Glomerular visceral epithelial cell (primary cell): ENCODE measurements around the gene LAMA3.

Source experiments
- DNase-seq: peaks from one replicate; pipeline ENCODE4 v3.0.0-alpha.2; 2016; ENCODE audit errors: extremely low spot score

The LAMA3 gene

GRCh38 chr18:23765931-23766330 lies 76.7 kb downstream of the LAMA3 start:
- DNase-seq: no peak

DNA sequence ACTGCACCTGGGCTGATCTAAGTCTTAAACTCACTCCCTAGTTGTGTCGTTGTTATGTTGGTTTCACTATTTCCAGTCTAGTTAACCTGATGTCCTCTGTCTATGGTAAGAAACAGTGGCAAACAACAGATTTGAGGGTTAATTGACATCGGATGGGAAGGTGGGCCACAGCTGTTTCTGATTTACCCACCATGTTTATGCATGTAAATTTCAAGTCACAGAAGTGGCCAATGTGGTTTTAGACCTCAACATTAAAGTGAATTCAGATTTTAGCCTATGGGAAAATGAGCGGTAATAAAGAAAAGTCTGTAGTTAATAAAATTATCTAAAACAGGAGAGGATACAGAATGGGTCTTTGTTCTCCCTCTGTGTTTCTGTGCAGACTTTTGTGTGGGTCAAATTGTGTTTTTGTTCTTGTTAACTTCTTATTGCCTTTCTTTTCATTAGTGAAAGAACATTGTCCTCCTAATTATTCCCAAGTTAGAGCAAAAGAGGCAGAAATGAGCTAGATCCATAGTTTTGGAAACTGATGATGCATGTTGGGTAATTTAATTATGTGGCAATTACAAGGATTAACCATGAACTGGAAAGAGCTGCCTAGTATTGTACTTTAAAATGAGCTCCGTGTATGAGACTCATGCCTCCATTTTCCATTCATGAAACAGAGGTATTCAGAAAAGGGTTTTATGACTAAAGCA lies 83.2 kb downstream of the LAMA3 start:
- no peak for DNase-seq

DNA sequence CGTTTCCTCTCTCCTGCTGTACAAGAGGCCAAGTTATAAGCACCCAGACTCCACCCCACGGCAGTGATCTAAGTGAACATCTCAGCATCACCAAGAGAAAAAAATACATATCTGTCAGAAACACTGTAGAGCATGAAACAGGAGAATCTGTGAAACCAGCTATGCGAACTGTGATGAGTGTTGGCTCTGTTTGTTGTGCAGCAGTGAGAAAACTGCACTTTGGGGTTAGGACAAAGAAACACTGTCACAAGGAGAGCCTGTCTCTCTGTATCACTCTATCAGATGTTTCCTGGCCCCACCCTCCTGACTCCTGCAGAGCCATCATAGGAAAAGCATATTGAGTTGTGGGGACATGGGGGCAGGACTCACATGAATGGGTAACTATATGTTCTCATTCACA lies 87.1 kb downstream of the LAMA3 start:
- no peak for DNase-seq

DNA sequence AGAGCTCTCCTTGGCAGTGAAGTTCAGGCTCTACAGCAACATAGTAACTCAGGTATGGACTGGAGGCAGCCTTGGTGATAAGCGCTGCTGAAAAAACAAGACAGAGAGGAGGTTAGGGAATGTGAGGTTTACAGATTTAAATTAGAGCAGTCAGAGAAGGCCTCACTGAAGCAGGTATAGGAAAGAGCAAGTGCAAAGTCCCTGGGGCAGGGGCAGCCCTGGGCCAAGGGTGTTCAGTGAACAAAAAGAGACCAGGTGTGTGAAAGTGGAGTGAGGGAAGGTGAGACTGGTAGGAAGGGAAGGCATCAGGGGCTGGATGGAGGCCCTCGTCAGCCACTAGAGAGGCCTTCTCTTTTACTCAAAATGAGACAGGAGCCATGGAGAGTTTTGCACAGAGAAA lies 89.6 kb downstream of the LAMA3 start:
- no peak for DNase-seq

DNA sequence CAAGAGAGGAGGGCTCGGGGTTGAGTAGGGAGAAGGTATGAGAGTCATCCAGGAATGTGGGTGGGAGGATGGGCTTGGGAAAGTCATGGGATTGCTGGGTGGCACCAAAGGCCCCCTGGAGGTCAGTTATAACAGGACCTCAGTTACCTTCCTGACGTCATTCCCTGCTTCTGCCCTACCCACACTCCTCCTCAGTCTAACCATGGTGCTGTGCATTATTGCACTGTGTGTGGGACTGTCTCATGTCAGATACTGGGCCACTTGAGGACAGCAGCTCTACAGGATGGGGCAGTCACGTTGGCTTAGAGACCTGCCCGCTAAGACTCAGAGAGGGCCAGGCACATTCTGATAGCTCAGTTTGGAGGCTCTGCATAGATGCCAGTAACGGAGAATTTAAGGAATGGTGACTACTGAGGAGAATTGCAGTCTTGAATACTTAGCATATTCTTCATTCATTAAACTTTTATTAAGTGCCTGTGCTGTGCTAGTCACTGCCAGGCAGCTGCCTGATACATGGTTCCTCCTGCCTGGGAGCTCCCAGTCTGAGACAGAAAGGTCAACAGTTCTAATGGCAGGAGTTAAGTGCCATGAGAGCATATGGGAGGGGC lies 90.5 kb downstream of the LAMA3 start:
- peak; percentile 52 for DNase-seq

DNA sequence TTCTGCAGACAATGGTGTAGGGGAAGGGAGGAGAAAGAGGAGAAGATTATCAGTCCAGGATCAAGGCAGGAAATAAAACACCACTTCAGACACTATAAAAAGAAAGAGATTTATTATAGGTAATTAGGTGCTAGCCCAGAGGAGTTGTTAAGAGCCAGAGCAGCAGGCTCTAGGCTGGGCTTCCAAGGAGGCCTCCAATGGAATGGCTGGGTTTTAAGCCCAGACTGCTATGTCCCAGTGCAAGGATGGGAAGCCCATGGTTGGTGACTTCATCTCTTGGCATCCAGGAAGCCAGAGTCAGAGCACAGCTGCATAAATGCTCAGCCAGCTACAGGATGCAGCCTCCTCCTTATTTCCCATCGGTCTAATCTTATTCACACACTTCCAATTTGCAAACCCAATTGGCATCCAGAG lies 95.6 kb downstream of the LAMA3 start:
- DNase-seq: peak; percentile 76

- DNase-seq: no peak
Observed at GRCh38 chr18:23793051-23793450, 103.8 kb downstream of the LAMA3 start.

- no peak for DNase-seq
Observed at GRCh38 chr18:23793985-23794867, 105.0 kb downstream of the LAMA3 start.

DNA sequence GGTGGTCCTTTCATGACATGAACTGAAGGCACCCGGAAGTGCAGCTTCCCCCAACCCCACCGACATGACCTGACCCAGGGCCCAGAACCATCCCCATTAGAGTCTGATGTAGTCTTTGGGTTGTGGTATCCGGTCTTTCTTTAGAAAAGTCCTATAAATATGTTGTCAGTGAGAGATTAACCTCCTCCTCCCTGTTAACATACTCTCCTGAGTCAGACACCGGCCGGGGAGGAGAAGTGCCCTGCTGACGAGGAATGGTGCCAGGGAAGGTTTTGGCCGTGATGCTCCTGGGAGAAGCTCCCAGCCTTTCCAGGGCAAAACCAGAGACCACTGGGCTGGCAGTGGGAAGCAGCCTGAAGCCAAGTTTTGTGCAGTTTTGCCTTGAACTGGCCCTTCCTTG lies 109.0 kb downstream of the LAMA3 start:
- no peak for DNase-seq

DNA sequence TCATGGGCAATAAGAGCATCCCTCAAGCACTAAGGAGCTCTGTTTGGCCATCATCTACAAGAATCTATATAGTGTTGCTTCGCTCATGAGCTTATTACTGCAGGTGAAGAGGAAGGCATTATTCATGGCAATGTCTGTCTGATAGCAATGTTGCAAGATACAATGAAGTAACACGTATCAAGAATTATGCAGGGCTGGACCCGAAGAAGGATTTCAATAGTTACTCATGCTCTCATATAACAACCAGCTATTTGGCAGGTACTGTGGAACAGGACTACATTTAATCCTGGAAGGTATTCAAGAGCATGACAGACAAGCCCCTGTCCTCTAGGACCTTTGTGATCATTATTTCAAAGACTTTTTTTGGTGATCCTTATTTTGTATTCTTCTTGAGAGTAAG lies 109.6 kb downstream of the LAMA3 start:
- no peak for DNase-seq

- DNase-seq: no peak
Observed at GRCh38 chr18:23799540-23799939, 110.3 kb downstream of the LAMA3 start.

- DNase-seq: no peak
Observed at GRCh38 chr18:23800902-23801301, 111.6 kb downstream of the LAMA3 start.

GRCh38 chr18:23802817-23803216 lies 113.6 kb downstream of the LAMA3 start:
- DNase-seq: no peak

DNA sequence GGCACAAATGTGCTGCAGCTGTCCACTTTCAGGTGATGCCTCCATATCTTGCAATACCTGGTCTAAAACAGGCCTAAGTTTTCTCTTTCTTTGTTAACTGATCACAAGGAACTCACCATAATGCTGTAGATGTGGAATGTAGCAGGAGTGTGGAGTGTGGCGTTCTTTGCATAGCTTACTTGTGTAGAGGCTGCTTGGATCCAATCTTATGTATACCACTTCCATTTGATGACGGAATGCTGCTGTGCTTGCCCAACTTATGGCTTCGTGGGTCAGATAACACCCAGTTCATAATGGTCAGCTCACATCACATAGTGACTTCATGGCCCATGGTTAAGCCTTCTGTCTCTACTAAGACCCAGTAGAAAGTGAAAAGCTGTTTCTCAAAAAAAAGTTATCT lies 114.5 kb downstream of the LAMA3 start:
- no peak for DNase-seq

- no peak for DNase-seq
Observed at GRCh38 chr18:23805898-23806297, 116.6 kb downstream of the LAMA3 start.

GRCh38 chr18:23809415-23809814 lies 120.2 kb downstream of the LAMA3 start:
- no peak for DNase-seq

- DNase-seq: no peak
Observed at GRCh38 chr18:23810396-23810795, 121.1 kb downstream of the LAMA3 start.

- no peak for DNase-seq
Observed at GRCh38 chr18:23811176-23811575, 121.9 kb downstream of the LAMA3 start.

- peak; percentile 25 for DNase-seq
Observed at GRCh38 chr18:23812546-23813440, 123.5 kb downstream of the LAMA3 start.

DNA sequence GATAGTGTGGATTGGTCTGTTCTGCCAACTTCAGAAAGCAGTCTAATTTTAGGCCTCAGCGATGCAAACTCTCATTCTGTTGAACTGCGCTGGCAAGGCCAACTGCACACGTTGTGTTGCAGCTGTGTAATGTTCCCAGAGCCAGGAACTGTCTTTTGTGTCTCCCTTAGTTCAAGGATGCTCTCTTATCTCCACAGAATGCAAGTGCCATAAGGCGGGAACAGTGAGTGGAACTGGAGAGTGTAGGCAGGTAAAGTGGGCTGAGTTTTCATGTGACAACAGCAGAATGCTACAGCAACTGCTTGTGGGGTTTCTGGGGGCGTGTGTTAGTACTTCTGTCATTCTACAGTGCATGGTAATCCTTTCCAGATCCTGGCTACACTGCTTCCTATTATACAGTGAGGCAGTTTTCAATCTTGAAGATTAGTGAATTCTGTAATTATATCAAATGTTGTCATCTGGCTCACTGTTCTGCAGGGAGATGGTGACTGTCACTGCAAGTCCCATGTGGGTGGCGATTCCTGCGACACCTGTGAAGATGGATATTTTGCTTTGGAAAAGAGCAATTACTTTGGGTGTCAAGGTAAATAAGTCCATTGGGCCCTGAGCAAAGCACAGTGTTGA lies 125.8 kb downstream of the LAMA3 start:
- DNase-seq: no peak

DNA sequence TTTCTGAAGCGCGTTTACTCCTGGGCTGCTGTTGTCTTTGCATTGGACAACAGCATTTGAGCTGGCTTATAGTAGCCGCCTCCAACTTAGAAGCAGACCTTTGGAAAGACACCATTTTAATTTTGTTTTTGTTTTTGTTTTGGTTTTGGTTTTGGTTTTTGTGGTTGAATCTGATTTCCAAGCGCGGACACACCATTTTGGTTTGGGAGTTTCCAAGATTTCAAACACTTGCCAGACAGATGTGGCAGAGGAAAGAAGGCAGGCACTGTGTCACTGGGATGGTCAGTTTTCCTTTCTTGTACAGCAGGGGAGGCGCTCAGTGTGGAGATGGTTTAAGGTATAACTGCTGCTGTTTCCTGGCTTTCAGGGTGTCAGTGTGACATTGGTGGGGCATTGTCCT lies 126.8 kb downstream of the LAMA3 start:
- no peak for DNase-seq
